Gastrocnemius medialis (tissue), 4 donors: ENCODE measurements around the gene DCC.

Source experiments
- POLR2A ChIP-seq, 2 donors: fragments of 450-650 bp; IDR thresholded peaks; one replicate each; pipeline ENCODE4 v1.6.1; 2017; ENCODE audit warnings: antibody characterized with exemption in 2 of 2, mild to moderate bottlenecking in 2 of 2, moderate library complexity in 2 of 2
- TF ChIP-seq, protein P1 (sequence below), 5 experiments: fragments of 450-650 bp in 3 of 5; fragments of 200-600 bp in 2 of 5; sonication (generic) in 2 of 5; IDR thresholded peaks in 4 of 5; conservative IDR thresholded peaks in 1 of 5; 1 replicate in 4 of 5; 2 replicates in 1 of 5; pipeline ENCODE4 v1.5.1; 2016 to 2019; ENCODE audit warnings: antibody characterized with exemption in 5 of 5, mild to moderate bottlenecking in 3 of 5, moderate library complexity in 3 of 5

DNA sequence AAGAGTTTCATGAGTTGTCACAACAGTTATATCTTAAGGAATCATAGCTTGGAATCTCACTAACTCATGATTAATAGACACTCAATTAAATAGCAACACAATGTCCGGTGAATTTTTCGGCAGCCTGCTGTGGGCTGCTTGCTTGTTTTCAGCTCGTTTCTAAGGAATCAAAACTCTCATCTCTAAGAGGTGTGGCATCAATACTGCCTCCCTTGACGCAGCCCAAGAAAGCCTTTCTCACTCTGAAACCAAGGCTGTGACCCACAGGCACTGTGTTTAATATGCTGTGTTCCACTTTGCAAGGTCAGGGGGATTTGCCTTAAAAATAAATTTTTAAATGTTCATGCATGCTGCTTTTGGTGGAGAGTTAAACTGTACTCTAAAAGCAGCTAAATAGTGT lies 5.4 kb downstream of the DCC start:
- TF ChIP-seq POLR2A (IDR thresholded peaks at IDR 0.05) = no peak
- TF ChIP-seq, protein P1, sequence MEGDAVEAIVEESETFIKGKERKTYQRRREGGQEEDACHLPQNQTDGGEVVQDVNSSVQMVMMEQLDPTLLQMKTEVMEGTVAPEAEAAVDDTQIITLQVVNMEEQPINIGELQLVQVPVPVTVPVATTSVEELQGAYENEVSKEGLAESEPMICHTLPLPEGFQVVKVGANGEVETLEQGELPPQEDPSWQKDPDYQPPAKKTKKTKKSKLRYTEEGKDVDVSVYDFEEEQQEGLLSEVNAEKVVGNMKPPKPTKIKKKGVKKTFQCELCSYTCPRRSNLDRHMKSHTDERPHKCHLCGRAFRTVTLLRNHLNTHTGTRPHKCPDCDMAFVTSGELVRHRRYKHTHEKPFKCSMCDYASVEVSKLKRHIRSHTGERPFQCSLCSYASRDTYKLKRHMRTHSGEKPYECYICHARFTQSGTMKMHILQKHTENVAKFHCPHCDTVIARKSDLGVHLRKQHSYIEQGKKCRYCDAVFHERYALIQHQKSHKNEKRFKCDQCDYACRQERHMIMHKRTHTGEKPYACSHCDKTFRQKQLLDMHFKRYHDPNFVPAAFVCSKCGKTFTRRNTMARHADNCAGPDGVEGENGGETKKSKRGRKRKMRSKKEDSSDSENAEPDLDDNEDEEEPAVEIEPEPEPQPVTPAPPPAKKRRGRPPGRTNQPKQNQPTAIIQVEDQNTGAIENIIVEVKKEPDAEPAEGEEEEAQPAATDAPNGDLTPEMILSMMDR (IDR thresholded peaks at IDR 0.05 in 4 of 5, conservative IDR thresholded peaks at IDR 0.05 in 1 of 5) = no peak
